HG03175 (cell line): ENCODE measurements around the gene SCIMP.
"Not testable (repeated sequence)": the region's sequence is repeated elsewhere in the genome, so short reads cannot be mapped to it uniquely, and the experiment has no call there.

ENCODE experiments used
- ATAC-seq: cut with Tn5 transposase; IDR thresholded peaks from one replicate; pipeline ENCODE4 v1.9.1; 2021; ENCODE audit warnings: mild to moderate bottlenecking, moderate library complexity; ENCODE audit not compliant: unreplicated experiment

SCIMP gene

GRCh38 chr17:5238333-5238732, 3.7 kb upstream of the SCIMP start:
- ATAC-seq = no peak

- peak; percentile 31 for ATAC-seq
Measured at GRCh38 chr17:5237541-5238016, 2.9 kb upstream of the SCIMP start.

- ATAC-seq = no peak
Measured at GRCh38 chr17:5236938-5237540, 2.4 kb upstream of the SCIMP start.

GRCh38 chr17:5233492-5233891, 1.2 kb downstream of the SCIMP start:
- ATAC-seq = not testable (repeated sequence)

- ATAC-seq = peak; percentile 41
Measured at GRCh38 chr17:5226940-5227878, 7.5 kb downstream of the SCIMP start.

- no peak for ATAC-seq
Measured at GRCh38 chr17:5225668-5226457, 8.8 kb downstream of the SCIMP start.

GRCh38 chr17:5221912-5222311, 12.7 kb downstream of the SCIMP start:
- not testable (repeated sequence) for ATAC-seq

GRCh38 chr17:5220074-5220473, 14.6 kb downstream of the SCIMP start:
- ATAC-seq = no peak

- no peak for ATAC-seq
Measured at GRCh38 chr17:5219536-5219935, 15.1 kb downstream of the SCIMP start.

- ATAC-seq = not testable (repeated sequence)
Measured at GRCh38 chr17:5217562-5217961, 17.1 kb downstream of the SCIMP start.

GRCh38 chr17:5211458-5211857, 23.2 kb downstream of the SCIMP start:
- no peak for ATAC-seq

GRCh38 chr17:5210614-5211252, 23.9 kb downstream of the SCIMP start:
- no peak for ATAC-seq

- no peak for ATAC-seq
Measured at GRCh38 chr17:5210091-5210490, 24.6 kb downstream of the SCIMP start.

- no peak for ATAC-seq
Measured at GRCh38 chr17:5209396-5209795, 25.3 kb downstream of the SCIMP start.

GRCh38 chr17:5203908-5204294, 30.8 kb downstream of the SCIMP start:
- ATAC-seq = no peak

GRCh38 chr17:5203178-5203907, 31.3 kb downstream of the SCIMP start:
- no peak for ATAC-seq

GRCh38 chr17:5201011-5201410, 33.6 kb downstream of the SCIMP start:
- ATAC-seq = no peak

GRCh38 chr17:5200360-5200759, 34.3 kb downstream of the SCIMP start:
- ATAC-seq = no peak

- no peak for ATAC-seq
Measured at GRCh38 chr17:5198472-5198871, 36.2 kb downstream of the SCIMP start.

GRCh38 chr17:5194346-5194745, 40.3 kb downstream of the SCIMP start:
- no peak for ATAC-seq
